OCI-LY3 (cell line): ENCODE results near the gene BTG1.

Experiments used
- H2AFZ ChIP-seq: fragments of 200-600, 300-600 bp; shearing (Covaris generic); 2 replicates; pipeline ENCODE4 v1.6.0; 2014; ENCODE audit warnings: antibody characterized with exemption, low read depth, low read length
- H3K27ac ChIP-seq: fragments of 200-600, 300-600 bp; sonication (generic); 2 replicates; pipeline ENCODE4 v1.5.1; 2014; ENCODE audit warnings: mild to moderate bottlenecking, low read length, moderate library complexity, mixed read lengths
- H3K27me3 ChIP-seq: fragments of 200-600, 300-600 bp; sonication (generic); 2 replicates; pipeline ENCODE4 v1.6.1; 2014; ENCODE audit warnings: low read depth, low read length, mixed read lengths
- H3K36me3 ChIP-seq: fragments of 200-600, 300-600 bp; sonication (generic); replicated peaks from 2 replicates; pipeline ENCODE3; 2014; ENCODE audit warnings: low read depth, low read length, mixed read lengths
- H3K4me1 ChIP-seq: fragments of 300-600, 200-600 bp; sonication (generic); 2 replicates; pipeline ENCODE4 v1.6.1; 2014; ENCODE audit warnings: low read length, mixed read lengths
- H3K4me2 ChIP-seq: fragments of 200-600, 300-600 bp; sonication (generic); 2 replicates; pipeline ENCODE4 v1.6.1; 2014; ENCODE audit warnings: low read length, mixed read lengths
- H3K4me3 ChIP-seq: fragments of 300-600, 200-600 bp; sonication (generic); 2 replicates; pipeline ENCODE4 v1.5.1; 2014; ENCODE audit warnings: antibody characterized with exemption, mild to moderate bottlenecking, low read length, moderate library complexity
- H3K79me2 ChIP-seq: fragments of 300-600, 200-600 bp; shearing (Covaris generic); 2 replicates; pipeline ENCODE4 v1.6.1; 2014; ENCODE audit warnings: mild to moderate bottlenecking, low read length, mixed read lengths
- H3K9ac ChIP-seq: fragments of 300-600, 200-600 bp; shearing (Covaris generic); 2 replicates; pipeline ENCODE4 v1.6.0; 2014; ENCODE audit warnings: mild to moderate bottlenecking, low read length, moderate library complexity
- H3K9me3 ChIP-seq: fragments of 200-600, 300-600 bp; shearing (Covaris generic); 2 replicates; pipeline ENCODE4 v1.6.1; 2014; ENCODE audit warnings: low read length, mixed read lengths; ENCODE audit not compliant: insufficient read depth
- H4K20me1 ChIP-seq: fragments of 200-600, 300-600 bp; sonication (generic); 2 replicates; pipeline ENCODE4 v1.6.1; 2016; ENCODE audit warnings: low read length, mixed read lengths; ENCODE audit not compliant: insufficient read depth
- CTCF ChIP-seq: fragments of 200-600, 300-600 bp; sonication (generic); IDR thresholded peaks from 2 replicates; pipeline ENCODE4 v1.5.1; 2014; ENCODE audit warnings: antibody characterized with exemption, low read length, low read depth
- EZH2phosphoT487 ChIP-seq: fragments of 200-600 bp; shearing (Covaris generic); IDR thresholded peaks from 2 replicates; pipeline ENCODE4 v1.6.1; 2018; ENCODE audit warnings: antibody characterized with exemption, mixed run types, low read depth

BTG1 gene

DNA sequence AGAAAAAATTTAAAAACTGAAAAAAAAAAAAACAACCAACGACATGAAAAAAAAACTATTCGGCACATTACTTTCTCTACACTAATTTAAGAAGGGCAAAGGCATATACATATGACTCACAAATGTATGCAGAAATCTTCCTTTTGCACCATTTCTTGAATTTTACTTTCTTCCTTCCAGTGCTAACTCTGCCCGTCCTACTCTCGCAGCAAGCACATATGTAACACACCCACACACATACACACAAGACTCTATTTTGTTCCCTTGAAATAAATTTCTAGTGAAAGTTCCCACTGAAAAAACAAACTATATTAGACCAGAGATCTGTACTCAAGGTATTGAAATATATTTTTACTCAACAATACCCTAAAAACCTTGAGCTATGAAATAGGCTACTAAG, 14.6 kb downstream of the BTG1 start:
- H3K4me3 ChIP-seq, result no peak overlapping the region
- H3K4me2 ChIP-seq, result no peak overlapping the region
- no peak overlapping the region for H3K27ac ChIP-seq
- peaks cover 99% of the 10 kb centered on the region for H3K79me2 ChIP-seq
- no peaks in the 10 kb centered on the region for H3K9me3 ChIP-seq
- H2AFZ ChIP-seq, result no peak overlapping the region
- peaks cover 40% of the 10 kb centered on the region for H3K36me3 ChIP-seq
- TF ChIP-seq CTCF, result no peak
- no peak for TF ChIP-seq EZH2phosphoT487
- H3K9ac ChIP-seq, result no peak overlapping the region
- peaks cover 42% of the 10 kb centered on the region for H3K4me1 ChIP-seq
- peaks cover 71% of the 10 kb centered on the region for H4K20me1 ChIP-seq
- H3K27me3 ChIP-seq, result no peaks in the 10 kb centered on the region

- peaks cover 40% of the 10 kb centered on the region for H3K36me3 ChIP-seq
- no peak overlapping the region for H2AFZ ChIP-seq
- H3K27ac ChIP-seq, result no peak overlapping the region
- peaks cover 41% of the 10 kb centered on the region for H3K4me1 ChIP-seq
- no peaks in the 10 kb centered on the region for H3K9me3 ChIP-seq
- H3K79me2 ChIP-seq, result peaks cover 99% of the 10 kb centered on the region
- peaks cover 62% of the 10 kb centered on the region for H4K20me1 ChIP-seq
- no peaks in the 10 kb centered on the region for H3K27me3 ChIP-seq
- TF ChIP-seq EZH2phosphoT487, result no peak
- no peak for TF ChIP-seq CTCF
- H3K9ac ChIP-seq, result no peak overlapping the region
- H3K4me3 ChIP-seq, result no peak overlapping the region
- no peak overlapping the region for H3K4me2 ChIP-seq
These were observed 16.0 kb downstream of the BTG1 start for GRCh38 chr12:92129609-92130008.

DNA sequence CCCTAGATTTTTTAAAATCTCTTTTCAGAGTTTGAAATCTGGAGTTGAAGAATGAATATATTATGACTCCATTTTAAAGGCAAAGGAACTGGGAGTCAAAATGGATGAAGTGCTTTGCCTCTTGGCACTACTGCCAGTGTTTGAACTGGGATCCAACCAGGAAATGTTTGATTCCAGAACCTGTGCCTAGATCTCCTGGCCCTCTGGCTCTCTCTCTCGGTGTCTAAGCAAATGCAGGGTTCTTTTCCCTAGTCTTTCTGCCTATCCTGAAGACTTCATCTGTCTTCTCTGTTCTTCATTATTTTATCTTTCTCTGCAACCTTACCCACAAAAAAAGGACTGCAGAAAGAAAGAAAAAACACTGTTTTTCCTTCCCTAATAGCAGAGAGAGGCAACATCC, 17.0 kb downstream of the BTG1 start:
- Histone ChIP-seq H3K9ac (no peak overlapping the region), H3K4me2 (no peak overlapping the region), H3K27ac (no peak overlapping the region), H3K79me2 (peaks cover 99% of the 10 kb centered on the region), H3K4me1 (peaks cover 41% of the 10 kb centered on the region), H3K27me3 (no peaks in the 10 kb centered on the region), H4K20me1 (peaks cover 55% of the 10 kb centered on the region), H3K9me3 (no peaks in the 10 kb centered on the region), H2AFZ (no peak overlapping the region), H3K36me3 (peaks cover 41% of the 10 kb centered on the region), H3K4me3 (no peak overlapping the region)
- TF ChIP-seq CTCF, result no peak
- TF ChIP-seq EZH2phosphoT487, result no peak

DNA sequence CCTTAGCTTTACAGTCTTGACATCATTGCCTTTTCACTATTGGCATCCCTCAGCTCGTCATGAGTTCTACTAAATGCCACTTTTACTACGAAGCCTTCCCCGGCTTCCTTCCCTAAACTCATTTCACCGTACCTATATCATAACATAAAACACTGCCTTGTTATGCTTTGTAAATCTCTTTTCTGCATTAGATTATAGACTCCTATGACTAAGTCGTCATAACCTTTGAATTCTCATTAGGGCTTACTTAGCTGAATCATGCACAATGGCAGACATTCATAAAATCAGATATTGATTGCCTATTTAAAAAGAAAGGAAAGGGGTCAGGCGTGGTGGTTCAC, 21.0 kb downstream of the BTG1 start:
- Histone ChIP-seq H2AFZ (no peak overlapping the region), H4K20me1 (peaks cover 20% of the 10 kb centered on the region; the same call in 1 of the 2 replicates), H3K4me1 (peaks cover 25% of the 10 kb centered on the region), H3K4me3 (peak overlapping the region; percentile 13), H3K9ac (no peak overlapping the region), H3K4me2 (peak overlapping the region; percentile 48), H3K27ac (peak overlapping the region; percentile 40), H3K36me3 (peaks cover 42% of the 10 kb centered on the region), H3K27me3 (no peaks in the 10 kb centered on the region), H3K9me3 (no peaks in the 10 kb centered on the region), H3K79me2 (peaks cover 94% of the 10 kb centered on the region)
- TF ChIP-seq EZH2phosphoT487 (no peak), CTCF (no peak)
